Adrenal gland (tissue), 12 donors: ENCODE data around the gene IGSF22. TPM values are rescaled to one million over a fixed set of nuclear protein-coding genes. Genes with fewer than 3 reads are reported as not detected.

Source experiments
- DNase-seq, 7 donors: peaks; one replicate each; pipeline ENCODE4 v3.0.0-alpha.2; 2019 to 2020
- H3K27ac ChIP-seq, 5 donors: fragments of 200-600 bp; sonication (generic) in 4 of 5; 1 replicate in 3 of 5; 2 replicates in 2 of 5; pipeline versions ENCODE4 v1.5.1 to v1.8.0; 2016 to 2020; ENCODE audit warnings: mild to moderate bottlenecking in 1 of 5
- H3K27me3 ChIP-seq: fragments of 200-600 bp; 2 replicates; pipeline ENCODE4 v1.8.0; 2021
- H3K36me3 ChIP-seq, 2 donors: fragments of 200-600 bp; replicated peaks in 1 of 2; 1 replicate in 1 of 2; 2 replicates in 1 of 2; pipeline versions ENCODE4 v1.5.1 to v1.8.0; 2018 to 2022
- H3K4me1 ChIP-seq, 2 donors: fragments of 200-600 bp; replicated peaks in 1 of 2; 1 replicate in 1 of 2; 2 replicates in 1 of 2; pipeline versions ENCODE4 v1.5.1 to v1.8.0; 2018 to 2021
- H3K4me3 ChIP-seq, 4 donors: fragments of 200-600 bp; sonication (generic) in 3 of 4; one replicate each; pipeline ENCODE4 v1.5.1; 2016 to 2018
- H3K9me3 ChIP-seq, 3 donors: fragments of 200-600 bp; sonication (generic) in 1 of 3; replicated peaks in 1 of 3; 1 replicate in 2 of 3; 2 replicates in 1 of 3; pipeline versions ENCODE4 v1.5.1 to v1.8.0; 2016 to 2021
- POLR2A ChIP-seq, 2 donors: fragments of 450-650 bp; IDR thresholded peaks; one replicate each; pipeline ENCODE4 v1.6.1; 2017; ENCODE audit warnings: antibody characterized with exemption in 2 of 2, mild to moderate bottlenecking in 2 of 2, moderate library complexity in 1 of 2
- WGBS, 4 donors: extraction: QIAGEN DNeasy Blood & Tissue Kit in 2 of 4; methylation state at CpG; one replicate each; pipeline versions ENCODE4 v1.1.5 to v1.1.7; 2013 to 2017; 5-methylcytosine and 5-hydroxymethylcytosine counted together
- intact Hi-C, 2 donors: fragments of 100-400 bp; cut with DNase I; formaldehyde crosslinking; loops; one replicate each; pipeline versions ENCODE4 v1.14.1 to v1.15.0; 2022 to 2023
- polyA plus RNA-seq, 3 donors: library from polyadenylated mRNA; stranded (reverse); fragments of 200-250 nt in 2 of 3; fragments of 350-450 nt in 1 of 3; fragmentation: Illumina TruSeq in 1 of 3; extraction: RNeasy Lipid Tissue Mini Kit (QIAGEN cat#74804) in 1 of 3; gene quantifications; one replicate each; pipeline ENCODE4 v1.2.3, GENCODE V29; 2013 to 2014
- total RNA-seq, 9 donors: library from RNA; depleted of rRNA in 4 of 9; stranded (reverse); fragments of >200 nt in 4 of 9; fragments of 120-200 nt in 1 of 9; fragmentation: NEBNext Ultra II Directional in 1 of 9; extraction: Animal tissue kit (Norgen Biotek cat#: 25700) in 1 of 9; gene quantifications; one replicate each; pipeline versions ENCODE4 v1.1.0 to v1.2.4, GENCODE V29; 2013 to 2023
- TF ChIP-seq, protein P1 (sequence below), 6 experiments: fragments of 450-650 bp in 4 of 6; fragments of 200-600 bp in 2 of 6; sonication (generic) in 1 of 6; IDR thresholded peaks; 1 replicate in 5 of 6; 2 replicates in 1 of 6; pipeline versions ENCODE4 v1.5.1 to v1.8.0; 2016 to 2021; ENCODE audit warnings: antibody characterized with exemption in 6 of 6, mild to moderate bottlenecking in 2 of 6, moderate library complexity in 1 of 6
- donor health status: healthy with polysubstance abuse.
- donor health status: Bipolar disorder and iron deficiency.
- donor health status: DM: yes; HTN: yes; CAD: no.
- donor health status: DM: no; HTN: no; CAD: no.
- donor health status: DM: no; HTN: no; CAD: no.
- donor health status: DM: yes; HTN: yes; CAD: no.

Gene IGSF22
- total and polyA plus RNA-seq, 12 donors: 0.10 to 2.0 (median 0.97) TPM; not detected in 3

DNA sequence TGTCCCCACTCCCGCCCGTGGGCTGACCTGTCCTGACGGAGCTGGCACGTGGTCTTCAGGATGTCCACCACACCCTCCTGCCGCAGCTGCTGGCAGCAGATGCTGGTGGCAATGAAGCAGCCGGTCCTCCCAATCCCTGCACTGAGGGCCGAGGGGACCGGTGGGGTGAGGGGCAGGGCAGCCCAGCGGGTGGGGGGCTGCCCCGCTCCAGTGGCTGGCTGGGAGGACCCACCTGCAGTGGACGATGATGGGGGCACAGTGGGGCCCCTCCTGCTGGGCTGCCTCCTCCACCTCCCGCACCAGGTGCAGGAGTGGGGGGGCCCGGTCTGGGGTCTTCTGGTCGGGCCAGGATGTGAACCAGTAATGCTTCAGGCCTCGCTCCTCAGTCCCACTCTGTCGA lies 3.4 kb upstream of the IGSF22 start:
- Histone ChIP-seq H3K36me3 (no peaks in the 10 kb centered on the region), H3K9me3 (no peaks in the 10 kb centered on the region), H3K4me3 (no peak overlapping the region), H3K4me1 (no peaks in the 10 kb centered on the region), H3K27ac (no peak overlapping the region), H3K27me3 (no peaks in the 10 kb centered on the region)
- DNase-seq: no peak
- intact Hi-C loops: loop anchor here in 1 of 2 donors (10.0 kb wide), 1 partner anchor 185 kb away; no protein-coding TSS in a partner anchor
- TF ChIP-seq, protein P1, sequence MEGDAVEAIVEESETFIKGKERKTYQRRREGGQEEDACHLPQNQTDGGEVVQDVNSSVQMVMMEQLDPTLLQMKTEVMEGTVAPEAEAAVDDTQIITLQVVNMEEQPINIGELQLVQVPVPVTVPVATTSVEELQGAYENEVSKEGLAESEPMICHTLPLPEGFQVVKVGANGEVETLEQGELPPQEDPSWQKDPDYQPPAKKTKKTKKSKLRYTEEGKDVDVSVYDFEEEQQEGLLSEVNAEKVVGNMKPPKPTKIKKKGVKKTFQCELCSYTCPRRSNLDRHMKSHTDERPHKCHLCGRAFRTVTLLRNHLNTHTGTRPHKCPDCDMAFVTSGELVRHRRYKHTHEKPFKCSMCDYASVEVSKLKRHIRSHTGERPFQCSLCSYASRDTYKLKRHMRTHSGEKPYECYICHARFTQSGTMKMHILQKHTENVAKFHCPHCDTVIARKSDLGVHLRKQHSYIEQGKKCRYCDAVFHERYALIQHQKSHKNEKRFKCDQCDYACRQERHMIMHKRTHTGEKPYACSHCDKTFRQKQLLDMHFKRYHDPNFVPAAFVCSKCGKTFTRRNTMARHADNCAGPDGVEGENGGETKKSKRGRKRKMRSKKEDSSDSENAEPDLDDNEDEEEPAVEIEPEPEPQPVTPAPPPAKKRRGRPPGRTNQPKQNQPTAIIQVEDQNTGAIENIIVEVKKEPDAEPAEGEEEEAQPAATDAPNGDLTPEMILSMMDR (IDR thresholded peaks at IDR 0.05): no peak
- no peak for TF ChIP-seq POLR2A (IDR thresholded peaks at IDR 0.05)
- WGBS, 4 donors: 87 to 91% (median 89%) methylated on average over 8 to 16 of the region's 16 CpGs

DNA sequence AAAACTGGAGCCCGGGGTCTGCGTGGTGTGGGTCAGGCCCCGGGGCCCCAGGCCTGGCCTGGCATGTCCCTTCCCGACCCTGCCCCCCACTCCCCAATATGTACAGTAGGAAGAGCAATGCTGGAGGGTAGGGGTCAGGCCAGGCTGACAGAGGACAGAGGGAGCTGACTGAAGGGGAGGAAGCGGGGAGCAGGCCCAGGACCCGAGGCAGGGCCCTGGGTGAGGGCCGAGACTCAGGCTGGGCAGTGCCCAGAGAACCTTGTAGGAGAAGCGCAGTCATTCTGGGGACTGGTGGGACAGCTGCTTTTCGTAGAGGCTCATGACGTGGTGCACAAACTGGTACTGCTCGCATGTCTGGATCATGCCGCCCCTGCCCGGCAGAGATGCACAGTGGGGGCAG lies 2.7 kb upstream of the IGSF22 start:
- H3K4me1 ChIP-seq: no peaks in the 10 kb centered on the region
- intact Hi-C loops: loop anchor here in 1 of 2 donors (10.0 kb wide), 1 partner anchor 184 kb away; no protein-coding TSS in a partner anchor
- H3K27me3 ChIP-seq: no peaks in the 10 kb centered on the region
- H3K9me3 ChIP-seq: no peaks in the 10 kb centered on the region
- DNase-seq: no peak
- H3K36me3 ChIP-seq: no peaks in the 10 kb centered on the region
- TF ChIP-seq, protein P1 (IDR thresholded peaks at IDR 0.05): no peak
- no peak for TF ChIP-seq POLR2A (IDR thresholded peaks at IDR 0.05)
- no peak overlapping the region for H3K27ac ChIP-seq
- 89 to 98% (median 93%) methylated on average over 11 to 13 of the region's 13 CpGs for WGBS, 4 donors
- no peak overlapping the region for H3K4me3 ChIP-seq

DNA sequence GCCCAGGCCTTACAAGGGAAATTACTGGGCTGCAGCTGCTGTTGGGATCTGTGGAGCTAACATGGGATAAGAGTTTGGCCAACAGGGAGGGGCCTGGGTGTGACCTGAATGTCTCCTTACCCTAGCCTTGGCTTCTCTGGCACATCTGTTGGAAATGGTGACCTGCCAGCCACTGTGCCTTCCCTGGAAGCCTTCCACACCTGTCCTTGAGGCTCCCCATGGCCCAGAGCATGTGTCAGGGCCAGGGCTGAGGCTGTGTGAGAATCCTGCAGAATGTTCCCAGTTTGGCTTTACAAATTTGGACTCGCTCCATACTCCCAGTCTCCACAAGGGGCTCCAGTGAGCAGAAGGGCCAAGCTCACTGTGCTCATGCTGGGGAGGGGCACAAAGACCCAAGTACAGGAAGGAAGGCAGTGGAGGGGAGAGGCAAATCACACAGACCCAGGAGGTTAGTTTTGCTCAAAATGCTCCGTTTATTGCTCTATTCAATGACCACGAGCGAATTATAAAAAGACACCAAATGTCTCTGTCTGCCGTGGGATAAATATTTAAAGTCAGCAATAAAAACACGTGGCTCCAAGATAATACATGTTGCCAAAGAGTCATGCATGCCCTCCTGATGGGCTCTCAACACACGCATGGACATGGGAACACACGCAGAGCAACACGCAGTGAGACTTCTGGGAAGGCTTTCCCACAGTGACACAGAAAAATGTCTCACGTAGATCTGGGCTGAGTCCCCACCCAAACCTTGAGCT lies 1.7 kb upstream of the IGSF22 start:
- intact Hi-C loops: loop anchor here in 1 of 2 donors (10.0 kb wide), 1 partner anchor 183 kb away; no protein-coding TSS in a partner anchor
- H3K4me1 ChIP-seq: no peaks in the 10 kb centered on the region
- no peaks in the 10 kb centered on the region for H3K9me3 ChIP-seq
- peak in 6 of 7 donors; percentile 33 to 52 (median 42) for DNase-seq
- no peak overlapping the region for H3K4me3 ChIP-seq
- no peaks in the 10 kb centered on the region for H3K27me3 ChIP-seq
- 55 to 67% (median 56%) methylated on average over 10 of the region's 10 CpGs for WGBS, 4 donors
- no peaks in the 10 kb centered on the region for H3K36me3 ChIP-seq
- H3K27ac ChIP-seq: no peak overlapping the region
- TF ChIP-seq, protein P1 (IDR thresholded peaks at IDR 0.05): peak; percentile 47 to 67 (median 60)
- no peak for TF ChIP-seq POLR2A (IDR thresholded peaks at IDR 0.05)

DNA sequence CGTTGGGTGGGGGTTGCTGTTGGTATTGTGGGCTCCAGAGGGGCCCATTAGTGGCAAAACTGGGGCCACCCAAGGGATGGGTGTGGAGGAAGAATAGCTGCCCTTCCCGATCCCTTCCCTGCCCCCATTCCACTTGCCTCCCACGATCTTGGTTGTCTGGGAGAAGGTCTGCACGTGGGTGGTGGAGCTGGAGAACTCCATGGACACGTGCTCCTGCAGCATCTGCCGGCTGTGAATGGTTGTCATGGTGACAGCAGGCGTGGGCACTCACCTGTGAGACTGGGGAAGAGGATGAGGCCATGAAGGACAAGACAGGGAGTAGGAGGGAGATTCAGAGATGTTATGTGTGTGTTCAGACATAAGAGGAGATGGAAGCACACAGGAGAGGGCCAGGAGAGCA lies 2.0 kb downstream of the IGSF22 start:
- WGBS, 4 donors: 66 to 77% (median 71%) methylated on average over 7 of the region's 7 CpGs
- Histone ChIP-seq H3K4me3 (no peak overlapping the region), H3K27me3 (no peaks in the 10 kb centered on the region), H3K9me3 (no peaks in the 10 kb centered on the region), H3K27ac (no peak overlapping the region), H3K4me1 (peaks cover 0 to 11% of the 10 kb centered on the region in 2 donors), H3K36me3 (no peaks in the 10 kb centered on the region)
- TF ChIP-seq, protein P1 (IDR thresholded peaks at IDR 0.05): no peak
- no peak for TF ChIP-seq POLR2A (IDR thresholded peaks at IDR 0.05)
- intact Hi-C loops: loop anchor here in 1 of 2 donors (10.0 kb wide), 1 partner anchor 179 kb away; no protein-coding TSS in a partner anchor
- DNase-seq: no peak
